HepG2 (cell line): ENCODE measurements around the gene TGM1. TPM values are rescaled to one million over a fixed set of nuclear protein-coding genes. Genes with fewer than 3 reads are reported as not detected.

Source experiments
- ATAC-seq: fragments of 200-7000 bp; cut with Tn5 transposase; 3 replicates; pipeline ENCODE4 v1.9.1; 2020; ENCODE audit warnings: mild to moderate bottlenecking, moderate library complexity
- BruUV-seq: library from RNA; stranded (reverse); fragments of 400-500 nt; replicated peaks from 2 replicates; lab custom pipeline; 2021; lab: Mats Ljungman, UMichigan
- CTCF ChIA-PET: fragments of 300-600 bp; formaldehyde crosslinking; extraction: SDS; loops from one replicate; lab custom pipeline; 2021; ENCODE audit warnings: low total read pairs, inconsistent platforms, low intra/inter-chr PET ratio; lab: Yijun Ruan, JAX
- POLR2A ChIA-PET: fragments of 350-600 bp; sonication (Branson Sonifier 250); formaldehyde crosslinking; loops from one replicate; lab custom pipeline; 2020; ENCODE audit warnings: antibody characterized with exemption, inconsistent platforms; lab: Yijun Ruan, JAX
- DNase-seq: peaks from one replicate; pipeline ENCODE4 v3.0.0-alpha.2; 2015; ENCODE audit warnings: low spot score
- FAIRE-seq: peaks from 3 replicates; lab custom pipeline; 2011; peaks lifted over from hg19 to GRCh38; lab: Jason Lieb, UNC
- H2AFZ ChIP-seq: one replicate; pipeline ENCODE4 v1.6.1; 2011; ENCODE audit warnings: low read length, inconsistent platforms
- H3K27ac ChIP-seq: fragments of 300-600 bp; 3 replicates; pipeline ENCODE4 v1.8.0; 2011; ENCODE audit warnings: mixed run types, mild to moderate bottlenecking, mixed read lengths, low read length, inconsistent platforms; ENCODE audit not compliant: insufficient read depth; ENCODE audit errors: extremely low read length
- H3K27me3 ChIP-seq, 2 experiments: fragments of 200-600 bp in 1 of 2; 2 replicates in 1 of 2; 3 replicates in 1 of 2; pipeline versions ENCODE4 v1.6.0 to v1.8.0; 2011; ENCODE audit warnings: low read length in 2 of 2, mild to moderate bottlenecking in 2 of 2, moderate library complexity in 2 of 2, inconsistent platforms in 1 of 2; ENCODE audit not compliant: insufficient read depth in 2 of 2, control insufficient read depth in 1 of 2
- H3K36me3 ChIP-seq, 2 experiments: fragments of 200-600 bp in 1 of 2; replicated peaks in 1 of 2; 2 replicates in 1 of 2; 3 replicates in 1 of 2; pipeline versions ENCODE4 v1.5.1 to v1.8.0; 2011; ENCODE audit warnings: low read length in 2 of 2, inconsistent platforms in 1 of 2; ENCODE audit not compliant: insufficient read depth in 2 of 2, control insufficient read depth in 1 of 2
- H3K4me1 ChIP-seq: 2 replicates; pipeline ENCODE4 v1.5.1; 2012; ENCODE audit warnings: low read length, inconsistent platforms; ENCODE audit not compliant: insufficient read depth
- H3K4me2 ChIP-seq: 2 replicates; pipeline ENCODE4 v1.6.0; 2011; ENCODE audit warnings: low read depth, low read length, inconsistent platforms
- H3K4me3 ChIP-seq, 3 experiments: fragments of 200-600 bp in 1 of 3; sonication (generic), shearing (Covaris generic) in 1 of 3; replicated peaks in 1 of 3; 2 replicates each; pipeline ENCODE4 v1.5.1; 2011 to 2016; ENCODE audit warnings: low read length in 3 of 3, inconsistent platforms in 2 of 3, low read depth in 2 of 3, mild to moderate bottlenecking in 2 of 3, control low read depth in 1 of 3, mixed read lengths in 1 of 3; ENCODE audit not compliant: insufficient read depth in 1 of 3
- H3K79me2 ChIP-seq: one replicate; pipeline ENCODE4 v1.6.1; 2011; ENCODE audit warnings: low read length, inconsistent platforms; ENCODE audit not compliant: insufficient read depth
- H3K9ac ChIP-seq: 2 replicates; pipeline ENCODE4 v1.6.0; 2011; ENCODE audit warnings: mild to moderate bottlenecking, low read depth, low read length, inconsistent platforms; ENCODE audit not compliant: insufficient read depth
- H3K9me3 ChIP-seq: 2 replicates; pipeline ENCODE4 v1.5.1; 2012; ENCODE audit warnings: mild to moderate bottlenecking, low read length
- H4K20me1 ChIP-seq: 2 replicates; pipeline ENCODE4 v1.6.0; 2011; ENCODE audit warnings: inconsistent platforms, mild to moderate bottlenecking, low read length, moderate library complexity; ENCODE audit not compliant: insufficient read depth
- AKAP8 ChIP-seq: sonication (generic); formaldehyde crosslinking; IDR thresholded peaks from 2 replicates; pipeline ENCODE4 v1.5.1; 2020; ENCODE audit warnings: mild to moderate bottlenecking, missing genetic modification reagents
- FLYWCH1 ChIP-seq: sonication (generic); formaldehyde crosslinking; IDR thresholded peaks from 2 replicates; pipeline ENCODE4 v1.8.1; 2023; ENCODE audit warnings: mild to moderate bottlenecking, missing genetic modification reagents
- IRX3 ChIP-seq: sonication (generic); formaldehyde crosslinking; IDR thresholded peaks from 2 replicates; pipeline ENCODE4 v1.8.1; 2023; ENCODE audit warnings: mild to moderate bottlenecking, low read depth, missing genetic modification reagents, borderline replicate concordance
- KAT8 ChIP-seq: IDR thresholded peaks from 2 replicates; pipeline ENCODE4 v1.6.1; 2016; ENCODE audit warnings: missing genetic modification reagents, missing compliant biosample characterization
- MAF1 ChIP-seq: sonication (generic); formaldehyde crosslinking; IDR thresholded peaks from 2 replicates; pipeline ENCODE4 v1.5.0; 2020; ENCODE audit warnings: missing genetic modification reagents, borderline replicate concordance
- POLR2AphosphoS2 ChIP-seq: IDR thresholded peaks from 2 replicates; pipeline ENCODE4 v1.6.1; 2011; ENCODE audit warnings: low read depth, low read length, improper control_type of control experiment
- STAT6 ChIP-seq: sonication (generic); formaldehyde crosslinking; IDR thresholded peaks from 2 replicates; pipeline ENCODE4 v1.4.0; 2020; ENCODE audit warnings: missing genetic modification reagents, mild to moderate bottlenecking, borderline replicate concordance
- TFDP2 ChIP-seq: sonication (generic); formaldehyde crosslinking; IDR thresholded peaks from 2 replicates; pipeline ENCODE4 v1.4.0; 2020; ENCODE audit warnings: missing genetic modification reagents
- ZNF10 ChIP-seq: sonication (generic); formaldehyde crosslinking; IDR thresholded peaks from 2 replicates; pipeline ENCODE4 v1.4.0; 2020; ENCODE audit warnings: mild to moderate bottlenecking, low read depth, missing genetic modification reagents, borderline replicate concordance
- ZNF160 ChIP-seq: sonication (generic); formaldehyde crosslinking; IDR thresholded peaks from 2 replicates; pipeline ENCODE4 v1.8.0; 2022; ENCODE audit warnings: mild to moderate bottlenecking, inconsistent platforms, missing genetic modification reagents
- ZNF674 ChIP-seq: sonication (generic); formaldehyde crosslinking; IDR thresholded peaks from 2 replicates; pipeline ENCODE4 v1.5.0; 2020; ENCODE audit warnings: low read depth, mild to moderate bottlenecking, missing genetic modification reagents
- ZNF687 ChIP-seq: sonication (generic); formaldehyde crosslinking; IDR thresholded peaks from 2 replicates; pipeline ENCODE4 v1.5.1; 2020; ENCODE audit warnings: mild to moderate bottlenecking, missing genetic modification reagents, moderate library complexity
- ZNF704 ChIP-seq: sonication (generic); formaldehyde crosslinking; IDR thresholded peaks from 2 replicates; pipeline ENCODE4 v1.8.1; 2023; ENCODE audit warnings: mild to moderate bottlenecking, inconsistent platforms, moderate library complexity, missing genetic modification reagents, borderline replicate concordance
- ZNF768 ChIP-seq: sonication (generic); formaldehyde crosslinking; IDR thresholded peaks from 2 replicates; pipeline ENCODE4 v1.4.0; 2020; ENCODE audit warnings: missing genetic modification reagents
- WGBS: methylation state at CpG from one replicate; pipeline ENCODE4 v1.1.6; 2017; ENCODE audit warnings: low lambda C conversion rate; 5-methylcytosine and 5-hydroxymethylcytosine counted together
- in situ Hi-C: cut with HindIII; loops from 2 replicates; pipeline ENCODE4 v1.10.0; 2017; ENCODE audit warnings: low pct_unique_long_range_greater_than_20kb; ENCODE audit not compliant: extremely low pct_ligation_motif_present
- intact Hi-C: fragments of 100-400 bp; cut with micrococcal nuclease; formaldehyde crosslinking; loops from one replicate; pipeline ENCODE4 v1.10.0; 2022; ENCODE audit not compliant: unreplicated experiment
- polyA plus RNA-seq, 8 experiments: library from polyadenylated mRNA; depleted of rRNA in 3 of 8; stranded (reverse) in 7 of 8; unstranded in 1 of 8; fragments of >200 nt; fragmentation: Illumina TruSeq in 4 of 8; extraction: Trizol in 4 of 8; gene quantifications; 2 replicates each; pipeline versions ENCODE4 v1.2.1 to v1.2.3, GENCODE V29; 2011 to 2016; ENCODE audit warnings: low read depth in 4 of 8, missing spikeins in 1 of 8, mixed read lengths in 1 of 8; ENCODE audit not compliant: insufficient read depth in 1 of 8
- total RNA-seq, 5 experiments: library from RNA; depleted of rRNA; stranded (reverse); fragments of >200 nt; fragmentation: Illumina TruSeq; extraction: Trizol; gene quantifications; 2 replicates each; pipeline ENCODE4 v1.2.3, GENCODE V29; 2016; ENCODE audit warnings: low read depth in 1 of 5

TGM1 gene
- total and polyA plus RNA-seq, 2 of the 13 experiments (the other 11 are each of a cell fraction or from before 2014, with no cell fraction given) = 3.2 to 10.6 TPM

- CTCF ChIA-PET = interaction anchor here (0.6 to 3.4 kb wide), 6 partner anchors 9 to 742 kb away, joined by 3 to 45 read pairs (median 6); partner anchors contain the start of genes DHRS1, MDP1, NOP9 and TINF2
- peak overlapping the region; percentile 90 for H3K27ac ChIP-seq
- 0 out of 2 replicates have a peak, but pooled peaks have one; percentile 59 for TF ChIP-seq STAT6 (CRISPR knock-in tag)
- TF ChIP-seq ZNF768 (CRISPR knock-in tag) = peak; percentile 36; the same call in 1 of the 2 replicates
- TF ChIP-seq ZNF674 (CRISPR knock-in tag) = peak; percentile 85; the same call in 1 of the 2 replicates
- TF ChIP-seq IRX3 (CRISPR knock-in tag) = 0 out of 2 replicates have a peak, but pooled peaks have one; percentile 12
- TF ChIP-seq TFDP2 = 0 out of 2 replicates have a peak, but pooled peaks have one; percentile 40
- TF ChIP-seq KAT8 (CRISPR knock-in tag) = no peak
- 0 out of 2 replicates have a peak, but pooled peaks have one; percentile 13 for TF ChIP-seq FLYWCH1
- TF ChIP-seq POLR2AphosphoS2 = 0 out of 2 replicates have a peak, but pooled peaks have one; percentile 32
- no peak for TF ChIP-seq MAF1
- TF ChIP-seq ZNF687 (CRISPR knock-in tag) = peak; percentile 89
- peak; percentile 55; the same call in 1 of the 2 replicates for TF ChIP-seq AKAP8 (CRISPR knock-in tag)
- no peak for TF ChIP-seq ZNF704 (CRISPR knock-in tag)
- peak; percentile 78; the same call in 1 of the 2 replicates for TF ChIP-seq ZNF10 (CRISPR knock-in tag)
- TF ChIP-seq ZNF160 (CRISPR knock-in tag) = peak; percentile 8; the same call in 1 of the 2 replicates
Measured at GRCh38 chr14:24307156-24307574, 44.2 kb upstream of the TGM1 start.

More at GRCh38 chr14:24307156-24307574, 44.2 kb upstream of the TGM1 start:
- BruUV-seq = TSS peak; percentile 74
- H3K9me3 ChIP-seq = no peaks in the 10 kb centered on the region
- peaks cover 9% of the 10 kb centered on the region for H3K79me2 ChIP-seq
- H3K36me3 ChIP-seq = peaks cover 42 to 49% of the 10 kb centered on the region in 2 experiments
- peak; percentile 3 for ATAC-seq
- H2AFZ ChIP-seq = no peak overlapping the region
- no peak for FAIRE-seq
- intact Hi-C loops = loop anchor here (1.0 kb wide), 1 partner anchor 8 kb away; the partner anchor contains the start of genes DHRS1 and NOP9
- in situ Hi-C loops = no loop called here
- peaks cover 48% of the 10 kb centered on the region for H3K4me1 ChIP-seq
- POLR2A ChIA-PET = interaction anchor here (0.8 to 24.7 kb wide), 39 partner anchors 9 to 1005 kb away, joined by 3 to 850 read pairs (median 9); partner anchors contain the start of genes CBLN3, CHMP4A, DCAF11 and DHRS1
- 42% methylated on average over 11 of the region's 11 CpGs for whole genome bisulfite sequencing
- no peaks in the 10 kb centered on the region; a peak in 1 of 5 replicates for H3K27me3 ChIP-seq
- peak overlapping the region; percentile 92 for H3K4me2 ChIP-seq
- DNase-seq = no peak
- no peaks in the 10 kb centered on the region for H4K20me1 ChIP-seq
- peak overlapping the region; percentile 44 to 73 (median 56) for H3K4me3 ChIP-seq
- peak overlapping the region; percentile 86 for H3K9ac ChIP-seq
